Dendritic cell treated with granulocyte-macrophage colony-stimulating factor and Interleukin-4, amounts not matched to agents 40 ng/mL and 50 ng/mL, for 4 days (primary cell): ENCODE data around the gene EXD3.
"Not testable (repeated sequence)": the region's sequence is repeated elsewhere in the genome, so short reads cannot be mapped to it uniquely, and the experiment has no call there.

Experiments
- H3K27ac Mint-ChIP-seq: one replicate; pipeline ENCODE4 v1.8.0; 2022; ENCODE audit warnings: mild to moderate bottlenecking, mixed read lengths
- H3K27me3 Mint-ChIP-seq: one replicate; pipeline ENCODE4 v1.8.0; 2022; ENCODE audit warnings: mild to moderate bottlenecking, mixed read lengths
- H3K36me3 Mint-ChIP-seq: one replicate; pipeline ENCODE4 v1.8.0; 2022; ENCODE audit warnings: low read depth, mixed read lengths
- H3K4me1 Mint-ChIP-seq: one replicate; pipeline ENCODE4 v1.8.0; 2022; ENCODE audit warnings: low read depth, mixed read lengths
- H3K4me3 Mint-ChIP-seq: one replicate; pipeline ENCODE4 v1.8.0; 2022; ENCODE audit warnings: mild to moderate bottlenecking, moderate library complexity, mixed read lengths
- H3K9me3 Mint-ChIP-seq: one replicate; pipeline ENCODE4 v1.8.0; 2022; ENCODE audit warnings: mixed read lengths
- intact Hi-C: fragments of 100-400 bp; cut with micrococcal nuclease; formaldehyde crosslinking; loops from one replicate; pipeline ENCODE4 v1.15.0; 2022

The EXD3 gene

GRCh38 chr9:137387114-137387890 is 35.7 kb downstream of the EXD3 start:
- peaks cover 3% of the 10 kb centered on the region for H3K27me3 Mint-ChIP-seq
- peaks cover 14% of the 10 kb centered on the region for H3K4me1 Mint-ChIP-seq
- intact Hi-C loops, result no loop called here
- H3K4me3 Mint-ChIP-seq, result no peak overlapping the region
- H3K9me3 Mint-ChIP-seq, result no peaks in the 10 kb centered on the region
- peaks cover 26% of the 10 kb centered on the region for H3K36me3 Mint-ChIP-seq
- H3K27ac Mint-ChIP-seq, result peak overlapping the region; percentile 68

- peak overlapping the region; percentile 68 for H3K27ac Mint-ChIP-seq
- H3K27me3 Mint-ChIP-seq, H3K9me3 Mint-ChIP-seq, intact Hi-C loops, H3K4me3 Mint-ChIP-seq: not testable (repeated sequence)
- H3K4me1 Mint-ChIP-seq, result peaks cover 14% of the 10 kb centered on the region
- H3K36me3 Mint-ChIP-seq, result peaks cover 19% of the 10 kb centered on the region
These were observed 36.4 kb downstream of the EXD3 start for GRCh38 chr9:137386507-137387113.

- Mint-ChIP-seq H3K27me3 (peaks cover 3% of the 10 kb centered on the region), H3K9me3 (no peaks in the 10 kb centered on the region), H3K27ac (no peak overlapping the region), H3K36me3 (peaks cover 19% of the 10 kb centered on the region), H3K4me3 (no peak overlapping the region), H3K4me1 (peaks cover 14% of the 10 kb centered on the region)
- intact Hi-C loops, result no loop called here
These were observed 37.8 kb downstream of the EXD3 start for GRCh38 chr9:137385061-137385655.

GRCh38 chr9:137383784-137384756 is 38.9 kb downstream of the EXD3 start:
- H3K4me3 Mint-ChIP-seq, result no peak overlapping the region
- no peak overlapping the region for H3K27ac Mint-ChIP-seq

GRCh38 chr9:137383081-137383783 is 39.7 kb downstream of the EXD3 start:
- Mint-ChIP-seq H3K36me3 (peaks cover 13% of the 10 kb centered on the region), H3K27ac (no peak overlapping the region), H3K27me3 (peaks cover 5% of the 10 kb centered on the region), H3K4me3 (no peak overlapping the region), H3K4me1 (peaks cover 12% of the 10 kb centered on the region), H3K9me3 (peaks cover 8% of the 10 kb centered on the region)
- intact Hi-C loops, result no loop called here

More at GRCh38 chr9:137383784-137384756, 38.9 kb downstream of the EXD3 start:
- intact Hi-C loops, result no loop called here
- H3K9me3 Mint-ChIP-seq, result peaks cover 8% of the 10 kb centered on the region
- peaks cover 3% of the 10 kb centered on the region for H3K27me3 Mint-ChIP-seq
- H3K4me1 Mint-ChIP-seq, result peaks cover 14% of the 10 kb centered on the region
- peaks cover 21% of the 10 kb centered on the region for H3K36me3 Mint-ChIP-seq

- Mint-ChIP-seq H3K4me3 (no peak overlapping the region), H3K9me3 (peaks cover 8% of the 10 kb centered on the region), H3K36me3 (peaks cover 10% of the 10 kb centered on the region), H3K4me1 (peaks cover 5% of the 10 kb centered on the region), H3K27ac (no peak overlapping the region), H3K27me3 (peaks cover 6% of the 10 kb centered on the region)
- intact Hi-C loops, result no loop called here
These were observed 40.4 kb downstream of the EXD3 start for GRCh38 chr9:137382444-137383080.

GRCh38 chr9:137381501-137382443 is 41.2 kb downstream of the EXD3 start:
- Mint-ChIP-seq H3K4me3 (no peak overlapping the region), H3K4me1 (no peaks in the 10 kb centered on the region), H3K36me3 (peaks cover 10% of the 10 kb centered on the region), H3K27me3 (peaks cover 5% of the 10 kb centered on the region), H3K9me3 (peaks cover 8% of the 10 kb centered on the region), H3K27ac (no peak overlapping the region)
- intact Hi-C loops, result no loop called here

- H3K36me3 Mint-ChIP-seq, result peaks cover 10% of the 10 kb centered on the region
- H3K9me3 Mint-ChIP-seq, result peaks cover 16% of the 10 kb centered on the region
- H3K27me3 Mint-ChIP-seq, result peaks cover 6% of the 10 kb centered on the region
- intact Hi-C loops, result no loop called here
- H3K4me1 Mint-ChIP-seq, result no peaks in the 10 kb centered on the region
- no peak overlapping the region for H3K4me3 Mint-ChIP-seq
- no peak overlapping the region for H3K27ac Mint-ChIP-seq
These were observed 42.4 kb downstream of the EXD3 start for GRCh38 chr9:137380606-137381005.

GRCh38 chr9:137380171-137380570 is 42.8 kb downstream of the EXD3 start:
- Mint-ChIP-seq H3K4me3 (no peak overlapping the region), H3K27ac (no peak overlapping the region), H3K36me3 (peaks cover 10% of the 10 kb centered on the region), H3K4me1 (no peaks in the 10 kb centered on the region), H3K27me3 (peaks cover 6% of the 10 kb centered on the region), H3K9me3 (peaks cover 18% of the 10 kb centered on the region)
- intact Hi-C loops, result no loop called here

- intact Hi-C loops, result no loop called here
- Mint-ChIP-seq H3K4me1 (no peaks in the 10 kb centered on the region), H3K27me3 (peaks cover 6% of the 10 kb centered on the region), H3K27ac (no peak overlapping the region), H3K36me3 (peaks cover 10% of the 10 kb centered on the region), H3K4me3 (no peak overlapping the region), H3K9me3 (peaks cover 18% of the 10 kb centered on the region)
These were observed 43.2 kb downstream of the EXD3 start for GRCh38 chr9:137379761-137380161.

GRCh38 chr9:137378688-137379410 is 44.1 kb downstream of the EXD3 start:
- H3K27ac Mint-ChIP-seq, H3K4me3 Mint-ChIP-seq, H3K27me3 Mint-ChIP-seq, H3K36me3 Mint-ChIP-seq, intact Hi-C loops, H3K4me1 Mint-ChIP-seq: not testable (repeated sequence)
- H3K9me3 Mint-ChIP-seq, result peaks cover 18% of the 10 kb centered on the region
